HCT116 (cell line): ENCODE measurements around the gene DUSP16. TPM values are rescaled to one million over a fixed set of nuclear protein-coding genes. Genes with fewer than 3 reads are reported as not detected.

Experiments used
- ATAC-seq: fragments of 200-7000 bp; cut with Tn5 transposase; 2 replicates; pipeline ENCODE4 v1.9.1; 2020; ENCODE audit warnings: mild to moderate bottlenecking, moderate library complexity
- BruUV-seq: library from RNA; stranded (reverse); fragments of 400-500 nt; replicated peaks from 2 replicates; lab custom pipeline; 2021; lab: Mats Ljungman, UMichigan
- CTCF ChIA-PET: fragments of 300-600 bp; sonication (Branson Sonifier 250); formaldehyde crosslinking; loops from one replicate; lab custom pipeline; 2021; ENCODE audit warnings: antibody characterized with exemption; lab: Charles Lee
- POLR2A ChIA-PET: fragments of 300-600, 350-600 bp; sonication (Branson Sonifier 250); formaldehyde crosslinking; loops from one replicate; lab custom pipeline; 2021; ENCODE audit warnings: antibody characterized with exemption; lab: Charles Lee
- RAD21 ChIA-PET, 2 experiments: fragments of 300-600 bp; sonication (Branson Sonifier 250); formaldehyde crosslinking; loops; one replicate each; lab custom pipeline; 2023; ENCODE audit warnings: low total read pairs in 2 of 2; ENCODE audit not compliant: uncharacterized antibody in 2 of 2, unreplicated experiment in 2 of 2, low non-redundant PET in 1 of 2; lab: Charles Lee
- DNase-seq: peaks from one replicate; pipeline ENCODE4 v3.0.0-alpha.2; 2010; ENCODE audit warnings: low read depth, low spot score
- H2AFZ ChIP-seq: fragments of 200-600 bp; shearing (Covaris generic), sonication (generic); 2 replicates; pipeline ENCODE4 v1.6.1; 2017; ENCODE audit warnings: low read depth, mixed run types, mixed read lengths, antibody characterized with exemption, low read length; ENCODE audit not compliant: poor library complexity, severe bottlenecking
- H3K27ac ChIP-seq: 2 replicates; pipeline ENCODE4 v1.5.1; 2012; ENCODE audit warnings: low read depth, low read length
- H3K27me3 ChIP-seq: fragments of 200-600 bp; sonication (generic); 2 replicates; pipeline ENCODE4 v1.6.1; 2016; ENCODE audit warnings: mixed run types, low read length, mixed read lengths; ENCODE audit not compliant: insufficient read depth
- H3K36me3 ChIP-seq, 2 experiments: fragments of 200-500 bp in 1 of 2; fragments of 200-600 bp in 1 of 2; sonication (Bioruptor generic) in 1 of 2; sonication (generic) in 1 of 2; 2 replicates each; pipeline versions ENCODE4 v1.5.1 to v1.6.1; 2014 to 2016; ENCODE audit warnings: low read length in 2 of 2, inconsistent platforms in 1 of 2, mixed read lengths in 1 of 2, mixed run types in 1 of 2; ENCODE audit not compliant: insufficient read depth in 2 of 2, control insufficient read depth in 1 of 2
- H3K4me1 ChIP-seq, 2 experiments: fragments of 200-600 bp in 1 of 2; sonication (generic) in 1 of 2; 2 replicates each; pipeline versions ENCODE4 v1.5.1 to v1.6.1; 2012 to 2017; ENCODE audit warnings: low read length in 2 of 2, inconsistent platforms in 1 of 2, mild to moderate bottlenecking in 1 of 2, mixed read lengths in 1 of 2, mixed run types in 1 of 2, moderate library complexity in 1 of 2; ENCODE audit not compliant: insufficient read depth in 2 of 2, control insufficient read depth in 1 of 2
- H3K4me2 ChIP-seq: fragments of 200-600 bp; sonication (generic); 2 replicates; pipeline ENCODE4 v1.6.1; 2017; ENCODE audit warnings: mixed run types, low read length, mixed read lengths
- H3K4me3 ChIP-seq, 2 experiments: fragments of 200-600 bp in 1 of 2; sonication (generic) in 1 of 2; replicated peaks in 1 of 2; 2 replicates each; pipeline ENCODE4 v1.5.1; 2011 to 2016; ENCODE audit warnings: low read length in 2 of 2, control low read depth in 1 of 2, low read depth in 1 of 2, mild to moderate bottlenecking in 1 of 2, mixed read lengths in 1 of 2, mixed run types in 1 of 2
- H3K79me2 ChIP-seq: fragments of 200-600 bp; sonication (generic); 2 replicates; pipeline ENCODE4 v1.6.1; 2017; ENCODE audit warnings: mild to moderate bottlenecking, mixed run types, low read length, moderate library complexity, mixed read lengths; ENCODE audit not compliant: insufficient read depth
- H3K9ac ChIP-seq: fragments of 200-600 bp; sonication (generic); 2 replicates; pipeline ENCODE4 v1.6.1; 2016; ENCODE audit warnings: low read length, mixed read lengths
- H3K9me2 ChIP-seq: fragments of 200-600 bp; sonication (generic), shearing (Covaris generic); 2 replicates; pipeline ENCODE4 v1.6.1; 2017; ENCODE audit warnings: mixed run types, mild to moderate bottlenecking, moderate library complexity; ENCODE audit not compliant: insufficient read depth
- H3K9me3 ChIP-seq, 2 experiments: fragments of 200-500 bp in 1 of 2; fragments of 200-600 bp in 1 of 2; sonication (Bioruptor generic) in 1 of 2; sonication (generic) in 1 of 2; 2 replicates each; pipeline ENCODE4 v1.6.1; 2014 to 2017; ENCODE audit warnings: low read length in 2 of 2, mixed read lengths in 2 of 2, inconsistent platforms in 1 of 2, low read depth in 1 of 2, mild to moderate bottlenecking in 1 of 2, mixed run types in 1 of 2, moderate library complexity in 1 of 2; ENCODE audit not compliant: control insufficient read depth in 1 of 2, insufficient read depth in 1 of 2
- H4K20me1 ChIP-seq: fragments of 200-600 bp; sonication (generic), shearing (Covaris generic); 2 replicates; pipeline ENCODE4 v1.6.1; 2017; ENCODE audit warnings: mixed run types, mild to moderate bottlenecking, moderate library complexity; ENCODE audit not compliant: insufficient read depth
- CBX3 ChIP-seq: IDR thresholded peaks from 2 replicates; pipeline ENCODE4 v1.6.1; 2012; ENCODE audit warnings: low read depth
- CTCF ChIP-seq, 3 experiments: fragments of 200-600 bp in 1 of 3; sonication (generic) in 1 of 3; IDR thresholded peaks in 2 of 3; conservative IDR thresholded peaks in 1 of 3; 2 replicates each; pipeline ENCODE4 v1.5.1; 2012 to 2017; ENCODE audit warnings: low read depth in 2 of 3, low read length in 2 of 3, antibody characterized with exemption in 1 of 3, borderline replicate concordance in 1 of 3, control low read depth in 1 of 3, mild to moderate bottlenecking in 1 of 3, mixed read lengths in 1 of 3, mixed run types in 1 of 3, moderate library complexity in 1 of 3; ENCODE audit not compliant: insufficient read depth in 1 of 3
- ELF1 ChIP-seq: IDR thresholded peaks from 2 replicates; pipeline ENCODE4 v1.6.1; 2012; ENCODE audit warnings: low read depth, borderline replicate concordance
- EZH2 ChIP-seq: fragments of 200-600 bp; sonication (generic); IDR thresholded peaks from 2 replicates; pipeline ENCODE4 v1.6.1; 2017; ENCODE audit warnings: antibody characterized with exemption, mixed run types
- EZH2phosphoT487 ChIP-seq: fragments of 200-600 bp; IDR thresholded peaks from 2 replicates; pipeline ENCODE4 v1.6.1; 2018; ENCODE audit warnings: antibody characterized with exemption, borderline replicate concordance
- FOSL1 ChIP-seq: IDR thresholded peaks from 2 replicates; pipeline ENCODE4 v1.6.1; 2012; ENCODE audit warnings: low read depth
- JUND ChIP-seq: IDR thresholded peaks from 2 replicates; pipeline ENCODE4 v1.6.1; 2012
- MAX ChIP-seq: IDR thresholded peaks from 2 replicates; pipeline ENCODE4 v1.6.1; 2012
- RAD21 ChIP-seq: IDR thresholded peaks from 2 replicates; pipeline ENCODE4 v1.6.1; 2012; ENCODE audit warnings: low read depth, mild to moderate bottlenecking
- SIN3A ChIP-seq: IDR thresholded peaks from 2 replicates; pipeline ENCODE4 v1.6.1; 2012; ENCODE audit warnings: low read depth
- ZNF274 ChIP-seq: fragments of 200-500 bp; sonication (Bioruptor generic); IDR thresholded peaks from 2 replicates; pipeline ENCODE4 v1.6.1; 2014; ENCODE audit warnings: mild to moderate bottlenecking, low read depth, low read length, inconsistent platforms
- intact Hi-C: fragments of 100-400 bp; cut with micrococcal nuclease; formaldehyde crosslinking; loops from 2 replicates; pipeline ENCODE4 v1.10.0; 2022
- total RNA-seq: library from RNA; stranded (reverse); gene quantifications from one replicate; pipeline ENCODE4 v1.2.1, GENCODE V29; 2021; ENCODE audit not compliant: unreplicated experiment

Gene DUSP16
- total RNA-seq, 1 experiment from 2014 or later = 13.4 TPM

- no peak for DNase-seq
- no peaks in the 10 kb centered on the region for H4K20me1 ChIP-seq
- H3K4me1 ChIP-seq = peaks cover 16 to 24% of the 10 kb centered on the region in 2 experiments
- ATAC-seq = no peak
- H3K4me3 ChIP-seq = peak overlapping the region; percentile 75 to 83; a peak in 3 of 4 replicates
- H3K9me3 ChIP-seq = no peaks in the 10 kb centered on the region; a peak in 1 of 4 replicates
- H3K79me2 ChIP-seq = peaks cover 22% of the 10 kb centered on the region
- no peaks in the 10 kb centered on the region for H3K27me3 ChIP-seq
- peak overlapping the region; percentile 86 for H3K9ac ChIP-seq
- ChIA-PET RAD21 (interaction anchor here in 1 of 2 experiments (0.7 kb wide), 1 partner anchor 24 kb away, joined by 4 read pairs; no protein-coding TSS in a partner anchor), CTCF (interaction anchor here (0.6 to 1.8 kb wide), 5 partner anchors 9 to 432 kb away, joined by 3 to 6 read pairs (median 5); no protein-coding TSS in a partner anchor), POLR2A (interaction anchor here (0.9 kb wide), 1 partner anchor 13 kb away, joined by 3 read pairs; no protein-coding TSS in a partner anchor)
- intact Hi-C loops = loop anchor here (2.0 to 10.0 kb wide), 3 partner anchors 47 to 141 kb away; partner anchors contain the start of gene CREBL2
- TF ChIP-seq EZH2phosphoT487 (no peak), MAX (no peak), CTCF (IDR thresholded peaks at IDR 0.05 in 2 of 3, conservative IDR thresholded peaks at IDR 0.05 in 1 of 3; ENCODE audit: borderline replicate concordance in 1 of 3, insufficient read depth in 1 of 3, low read depth in 2 of 3, low read length in 2 of 3) (no peak), FOSL1 (no peak), ZNF274 (no peak), ELF1 (no peak), RAD21 (no peak), CBX3 (no peak), EZH2 (no peak), SIN3A (no peak), JUND (no peak)
- BruUV-seq = TSS peak; percentile 35
- H3K27ac ChIP-seq = peak overlapping the region; percentile 72
- H3K4me2 ChIP-seq = peak overlapping the region; percentile 93
- H2AFZ ChIP-seq = peak overlapping the region; percentile 37
- H3K9me2 ChIP-seq = no peaks in the 10 kb centered on the region
- no peaks in the 10 kb centered on the region for H3K36me3 ChIP-seq
These were observed 746 bp upstream of the DUSP16 start for GRCh38 chr12:12563290-12563928.
